DOHH2 (cell line): ENCODE measurements around the gene MTSS2.

Experiments
- H3F3A ChIP-seq: fragments of 200-600 bp; sonication (generic), shearing (Covaris generic); 2 replicates; pipeline ENCODE4 v1.6.0; 2016; ENCODE audit warnings: antibody characterized with exemption, mild to moderate bottlenecking; ENCODE audit not compliant: control insufficient read depth, insufficient read depth
- H3K27ac ChIP-seq: fragments of 200-600 bp; sonication (generic); 2 replicates; pipeline ENCODE4 v1.5.1; 2014; ENCODE audit warnings: low read depth, mild to moderate bottlenecking, low read length, moderate library complexity
- H3K27me3 ChIP-seq: fragments of 200-600 bp; sonication (generic); 2 replicates; pipeline ENCODE4 v1.6.1; 2014; ENCODE audit warnings: mild to moderate bottlenecking, low read length, mixed read lengths; ENCODE audit not compliant: control insufficient read depth
- H3K36me3 ChIP-seq: fragments of 200-600 bp; sonication (generic); 2 replicates; pipeline ENCODE4 v1.6.1; 2014; ENCODE audit warnings: mild to moderate bottlenecking, low read length, moderate library complexity, mixed read lengths; ENCODE audit not compliant: control insufficient read depth
- H3K4me1 ChIP-seq: fragments of 200-600 bp; sonication (generic); 2 replicates; pipeline ENCODE4 v1.6.1; 2014; ENCODE audit warnings: mild to moderate bottlenecking, low read length, mixed read lengths; ENCODE audit not compliant: control insufficient read depth
- H3K4me2 ChIP-seq: fragments of 200-600 bp; sonication (generic); 2 replicates; pipeline ENCODE4 v1.6.0; 2014; ENCODE audit warnings: mild to moderate bottlenecking, low read length, moderate library complexity
- H3K4me3 ChIP-seq: fragments of 200-600 bp; sonication (generic); 2 replicates; pipeline ENCODE4 v1.5.1; 2014; ENCODE audit warnings: mild to moderate bottlenecking, low read length, mixed read lengths
- H3K79me2 ChIP-seq: fragments of 200-600 bp; sonication (generic); 2 replicates; pipeline ENCODE4 v1.6.1; 2014; ENCODE audit warnings: mild to moderate bottlenecking, low read length, mixed read lengths; ENCODE audit not compliant: control insufficient read depth
- H3K9me2 ChIP-seq: fragments of 200-600 bp; sonication (generic); replicated peaks from 2 replicates; pipeline ENCODE4 v1.6.1; 2014; ENCODE audit warnings: mild to moderate bottlenecking, low read length, mixed read lengths; ENCODE audit not compliant: control insufficient read depth
- H3K9me3 ChIP-seq: fragments of 200-600 bp; sonication (generic); 2 replicates; pipeline ENCODE4 v1.6.1; 2014; ENCODE audit warnings: antibody characterized with exemption, low read length, mixed read lengths; ENCODE audit not compliant: control insufficient read depth, insufficient read depth
- H4K20me1 ChIP-seq: fragments of 200-600 bp; sonication (generic); 2 replicates; pipeline ENCODE4 v1.6.0; 2014; ENCODE audit warnings: low read depth, mild to moderate bottlenecking, antibody characterized with exemption, low read length, moderate library complexity; ENCODE audit not compliant: control insufficient read depth, insufficient read depth
- EZH2phosphoT487 ChIP-seq: fragments of 200-600 bp; sonication (generic); IDR thresholded peaks from 2 replicates; pipeline ENCODE4 v1.6.1; 2017; ENCODE audit warnings: borderline replicate concordance, mild to moderate bottlenecking, antibody characterized with exemption, low read length, moderate library complexity, mixed read lengths
- TF ChIP-seq, protein P1 (sequence below): fragments of 200-600 bp; sonication (generic); IDR thresholded peaks from one replicate; pipeline ENCODE4 v1.5.1; 2014; ENCODE audit warnings: antibody characterized with exemption, mild to moderate bottlenecking, low read depth, low read length; ENCODE audit not compliant: poor library complexity, severe bottlenecking

The MTSS2 gene

DNA sequence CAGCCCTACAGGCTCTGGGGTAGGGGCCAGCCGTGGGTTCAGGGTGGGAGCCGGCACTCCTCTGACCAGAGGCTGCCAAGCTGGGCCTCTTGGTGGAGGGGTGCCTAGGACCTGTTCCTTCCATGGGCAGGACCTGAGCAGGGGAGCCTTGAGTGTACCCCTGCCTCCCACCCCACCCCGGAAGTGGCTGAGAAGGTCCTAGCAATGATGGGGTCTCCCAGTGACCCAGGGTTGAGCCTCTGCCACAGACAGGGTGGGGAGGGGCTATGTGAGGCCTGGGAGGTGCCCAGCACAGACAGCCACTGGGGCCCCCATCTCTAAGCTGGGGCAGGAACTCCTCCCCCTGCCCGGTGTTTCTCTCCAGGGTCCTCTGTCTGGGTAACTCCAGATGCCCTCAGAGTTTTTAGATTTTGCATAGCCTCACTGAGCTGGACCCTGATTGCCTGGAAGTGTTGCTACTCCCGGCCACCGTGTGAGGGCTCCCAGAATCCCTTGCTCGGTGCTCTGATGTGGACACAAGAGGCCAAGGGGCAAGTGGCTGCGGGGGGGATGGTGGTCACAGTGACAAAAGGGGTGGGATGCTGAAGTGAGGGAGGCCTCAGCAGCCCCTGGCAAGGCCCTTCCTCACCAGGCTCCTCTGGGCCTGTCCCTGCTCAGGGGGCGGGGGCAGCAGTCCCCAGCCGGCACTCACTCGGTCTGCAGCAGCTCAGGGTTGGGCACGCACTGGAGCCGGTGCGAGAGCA lies 6.4 kb upstream of the MTSS2 start:
- Histone ChIP-seq H3F3A (no peaks in the 10 kb centered on the region), H4K20me1 (no peaks in the 10 kb centered on the region), H3K79me2 (no peaks in the 10 kb centered on the region), H3K9me3 (no peaks in the 10 kb centered on the region), H3K4me1 (peaks cover 6% of the 10 kb centered on the region; the same call in 1 of the 2 replicates), H3K27ac (no peak overlapping the region), H3K27me3 (no peaks in the 10 kb centered on the region), H3K4me2 (no peak overlapping the region), H3K9me2 (no peaks in the 10 kb centered on the region), H3K36me3 (no peaks in the 10 kb centered on the region), H3K4me3 (no peak overlapping the region)
- TF ChIP-seq EZH2phosphoT487, result no peak
- TF ChIP-seq, protein P1, sequence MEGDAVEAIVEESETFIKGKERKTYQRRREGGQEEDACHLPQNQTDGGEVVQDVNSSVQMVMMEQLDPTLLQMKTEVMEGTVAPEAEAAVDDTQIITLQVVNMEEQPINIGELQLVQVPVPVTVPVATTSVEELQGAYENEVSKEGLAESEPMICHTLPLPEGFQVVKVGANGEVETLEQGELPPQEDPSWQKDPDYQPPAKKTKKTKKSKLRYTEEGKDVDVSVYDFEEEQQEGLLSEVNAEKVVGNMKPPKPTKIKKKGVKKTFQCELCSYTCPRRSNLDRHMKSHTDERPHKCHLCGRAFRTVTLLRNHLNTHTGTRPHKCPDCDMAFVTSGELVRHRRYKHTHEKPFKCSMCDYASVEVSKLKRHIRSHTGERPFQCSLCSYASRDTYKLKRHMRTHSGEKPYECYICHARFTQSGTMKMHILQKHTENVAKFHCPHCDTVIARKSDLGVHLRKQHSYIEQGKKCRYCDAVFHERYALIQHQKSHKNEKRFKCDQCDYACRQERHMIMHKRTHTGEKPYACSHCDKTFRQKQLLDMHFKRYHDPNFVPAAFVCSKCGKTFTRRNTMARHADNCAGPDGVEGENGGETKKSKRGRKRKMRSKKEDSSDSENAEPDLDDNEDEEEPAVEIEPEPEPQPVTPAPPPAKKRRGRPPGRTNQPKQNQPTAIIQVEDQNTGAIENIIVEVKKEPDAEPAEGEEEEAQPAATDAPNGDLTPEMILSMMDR, result no peak

DNA sequence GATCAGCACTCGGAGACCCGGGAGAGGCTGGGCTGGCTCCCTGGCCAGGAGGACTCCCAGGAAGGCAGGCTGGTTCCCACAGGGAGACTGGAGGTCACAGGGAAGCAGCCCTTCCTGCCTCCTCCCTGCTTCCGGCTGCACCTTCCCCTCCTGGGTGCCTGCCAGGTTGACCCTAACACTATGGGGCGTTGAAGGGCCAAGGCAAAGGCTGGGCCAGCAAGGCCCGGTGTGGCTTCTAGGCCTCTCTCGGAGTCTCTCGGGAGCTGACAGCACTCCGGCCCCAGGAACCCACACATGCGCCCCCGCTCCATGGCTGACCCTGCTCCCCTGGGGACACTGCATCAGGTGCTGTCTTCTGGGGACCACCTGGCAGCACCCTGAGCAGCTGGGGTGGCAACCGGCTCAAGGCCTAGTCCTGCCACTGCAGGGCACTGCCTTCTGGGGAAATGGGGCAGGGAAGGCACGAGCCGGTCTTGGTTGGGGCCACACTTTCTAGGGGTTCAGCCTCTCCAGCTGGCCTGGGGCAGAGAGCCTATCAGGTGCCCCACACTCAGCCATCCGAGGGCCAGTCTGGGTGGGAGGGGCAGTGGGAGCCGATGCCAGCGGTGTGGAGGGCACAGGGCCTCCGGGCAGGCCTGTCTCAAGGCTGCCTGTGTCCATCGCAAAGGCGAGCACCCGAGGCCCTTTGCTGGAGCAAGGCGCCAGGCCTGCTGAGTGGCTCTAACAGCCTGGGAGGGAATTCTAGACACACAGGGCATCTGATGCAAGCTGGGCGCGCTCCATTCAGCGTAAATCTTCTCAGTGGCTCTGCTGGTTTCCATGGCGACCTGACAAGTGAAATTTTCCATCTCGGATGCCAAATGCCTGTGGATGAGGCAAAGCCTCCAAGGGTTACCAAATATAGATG lies 5.6 kb upstream of the MTSS2 start:
- Histone ChIP-seq H3K4me1 (peaks cover 6% of the 10 kb centered on the region; the same call in 1 of the 2 replicates), H3F3A (no peaks in the 10 kb centered on the region), H3K4me3 (no peak overlapping the region), H3K36me3 (no peaks in the 10 kb centered on the region), H3K27ac (no peak overlapping the region), H3K27me3 (no peaks in the 10 kb centered on the region), H3K9me3 (no peaks in the 10 kb centered on the region), H3K79me2 (no peaks in the 10 kb centered on the region), H4K20me1 (no peaks in the 10 kb centered on the region), H3K9me2 (no peaks in the 10 kb centered on the region), H3K4me2 (no peak overlapping the region)
- TF ChIP-seq, protein P1, result no peak
- TF ChIP-seq EZH2phosphoT487, result no peak

DNA sequence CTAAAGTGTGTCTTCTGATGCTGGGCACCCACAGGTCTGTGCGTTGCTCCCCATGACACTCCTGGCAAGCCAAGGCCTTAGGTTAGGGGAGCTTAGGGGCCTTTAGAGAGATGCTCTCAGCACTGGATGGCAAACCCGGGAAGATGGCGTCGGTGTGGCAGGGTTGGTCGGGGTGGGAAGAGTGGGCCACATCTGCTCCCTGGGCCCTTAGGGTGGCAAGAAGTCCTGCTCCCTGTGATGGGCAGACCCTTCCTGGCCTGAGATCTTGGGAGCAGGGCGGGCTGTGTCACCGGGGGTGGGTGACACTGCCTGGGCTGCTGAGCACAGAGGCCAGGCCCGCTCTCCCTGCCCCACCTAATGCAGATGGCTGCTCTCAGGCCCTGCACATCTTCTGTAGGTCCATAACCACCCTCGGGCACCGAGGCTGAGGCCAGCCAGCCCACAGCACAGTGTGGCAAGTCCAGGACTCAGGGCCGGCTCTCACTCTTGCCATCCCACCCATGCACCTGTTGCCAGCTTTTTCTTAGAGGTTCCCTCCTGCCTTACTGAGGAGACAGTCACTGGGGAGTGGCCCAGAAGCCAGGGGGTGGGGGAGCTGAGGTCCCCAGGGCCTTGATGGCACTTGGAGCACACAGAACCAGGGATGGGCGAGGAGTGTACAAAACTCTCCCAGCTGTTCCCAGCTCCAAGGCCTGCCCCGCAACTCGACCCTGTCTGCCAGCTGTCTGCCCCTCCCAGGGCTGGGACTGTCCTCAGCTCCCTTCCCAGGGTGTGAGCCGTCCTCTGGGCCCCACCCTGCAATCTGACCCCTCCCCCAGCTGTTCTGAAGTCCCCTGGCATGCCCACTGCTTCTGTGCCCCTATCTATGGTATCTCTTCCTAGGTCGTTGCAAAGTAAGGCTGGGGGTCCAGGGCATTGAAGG lies 4.4 kb upstream of the MTSS2 start:
- Histone ChIP-seq H3K79me2 (no peaks in the 10 kb centered on the region), H3K9me3 (no peaks in the 10 kb centered on the region), H3K36me3 (no peaks in the 10 kb centered on the region), H3K27ac (no peak overlapping the region), H3F3A (no peaks in the 10 kb centered on the region), H3K27me3 (no peaks in the 10 kb centered on the region), H3K4me3 (no peak overlapping the region), H3K4me1 (no peaks in the 10 kb centered on the region), H3K9me2 (no peaks in the 10 kb centered on the region), H3K4me2 (no peak overlapping the region), H4K20me1 (no peaks in the 10 kb centered on the region)
- TF ChIP-seq, protein P1, result no peak
- no peak for TF ChIP-seq EZH2phosphoT487
